Activated CD8-positive, alpha-beta memory T cell treated with anti-CD3 and anti-CD28 coated beads, Interleukin-2, amount 50 U/mL, for 1 hour (primary cell): ENCODE data around the gene ERH.
"Not testable (repeated sequence)": the region's sequence is repeated elsewhere in the genome, so short reads cannot be mapped to it uniquely, and the experiment has no call there.

Experiments
- DNase-seq: peaks from one replicate; pipeline ENCODE4 v3.0.0-alpha.2; 2020; ENCODE audit errors: extremely low read depth

ERH gene

GRCh38 chr14:69395929-69396328, 2.2 kb downstream of the ERH start:
- no peak for DNase-seq

- DNase-seq, result no peak
Observed at GRCh38 chr14:69392481-69392880, 5.6 kb downstream of the ERH start.

- DNase-seq, result not testable (repeated sequence)
Observed at GRCh38 chr14:69391400-69391799, 6.7 kb downstream of the ERH start.

- no peak for DNase-seq
Observed at GRCh38 chr14:69387311-69387710, 10.8 kb downstream of the ERH start.

- DNase-seq, result no peak
Observed at GRCh38 chr14:69378274-69378673, 19.8 kb downstream of the ERH start.

GRCh38 chr14:69376439-69376838, 21.7 kb downstream of the ERH start:
- DNase-seq, result no peak

- no peak for DNase-seq
Observed at GRCh38 chr14:69375722-69376121, 22.4 kb downstream of the ERH start.

GRCh38 chr14:69375182-69375581, 22.9 kb downstream of the ERH start:
- no peak for DNase-seq

GRCh38 chr14:69374235-69374634, 23.9 kb downstream of the ERH start:
- no peak for DNase-seq

- no peak for DNase-seq
Observed at GRCh38 chr14:69373104-69373503, 25.0 kb downstream of the ERH start.

GRCh38 chr14:69372146-69372545, 26.0 kb downstream of the ERH start:
- no peak for DNase-seq

- DNase-seq, result no peak
Observed at GRCh38 chr14:69370061-69370460, 28.0 kb downstream of the ERH start.

GRCh38 chr14:69368381-69368780, 29.7 kb downstream of the ERH start:
- no peak for DNase-seq

- no peak for DNase-seq
Observed at GRCh38 chr14:69366761-69367160, 31.3 kb downstream of the ERH start.

- DNase-seq, result no peak
Observed at GRCh38 chr14:69366069-69366468, 32.0 kb downstream of the ERH start.

- no peak for DNase-seq
Observed at GRCh38 chr14:69364378-69364777, 33.7 kb downstream of the ERH start.

- DNase-seq, result no peak
Observed at GRCh38 chr14:69363964-69364363, 34.1 kb downstream of the ERH start.

GRCh38 chr14:69363055-69363454, 35.0 kb downstream of the ERH start:
- DNase-seq, result no peak

GRCh38 chr14:69360438-69361108, 37.5 kb downstream of the ERH start:
- DNase-seq, result no peak

GRCh38 chr14:69358966-69359365, 39.1 kb downstream of the ERH start:
- DNase-seq, result no peak

GRCh38 chr14:69358233-69358963, 39.7 kb downstream of the ERH start:
- DNase-seq, result no peak

GRCh38 chr14:69357544-69358200, 40.4 kb downstream of the ERH start:
- DNase-seq, result no peak
